ENCODE results near the gene GASK1B.

DNA sequence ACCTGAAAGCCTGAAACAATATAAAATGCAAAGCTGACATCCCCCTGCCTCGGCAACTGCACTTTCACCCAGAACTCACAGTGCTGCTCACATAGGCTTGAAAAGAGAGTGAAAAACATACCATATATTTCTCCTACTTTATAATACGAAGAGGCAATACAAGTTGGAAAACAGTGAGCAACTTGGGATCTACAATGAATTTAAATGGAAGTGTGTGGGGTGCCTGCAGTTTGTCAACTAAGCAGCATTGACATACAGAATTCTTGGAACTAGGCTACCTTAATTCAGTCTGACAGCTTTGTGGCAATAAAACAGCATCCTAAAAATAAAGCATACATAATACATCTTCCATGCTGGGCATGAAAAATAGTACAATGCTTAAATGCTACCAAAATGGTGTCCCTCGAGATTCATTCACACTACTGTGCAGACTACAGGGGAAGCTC lies 8.0 kb downstream of the GASK1B start:
- TF ChIP-seq POLR2AphosphoS5 (IDR thresholded peaks at IDR 0.05) (peak; percentile 65 to 86 (median 75)), POLR2A (IDR thresholded peaks at IDR 0.05) (no peak), CTCF (IDR thresholded peaks at IDR 0.05) (no peak)
